ENCODE measurements around the gene PRRT2.
"Not testable (repeated sequence)": the region's sequence is repeated elsewhere in the genome, so short reads cannot be mapped to it uniquely, and the experiment has no call there.

The PRRT2 gene

GRCh38 chr16:29790949-29791844 lies 20.8 kb upstream of the PRRT2 start:
- no peak for DNase-seq (ENCODE audit: low read depth in 2 of 2)

GRCh38 chr16:29791845-29792807 lies 19.9 kb upstream of the PRRT2 start:
- no peak for DNase-seq (ENCODE audit: low read depth in 2 of 2)

- not testable (repeated sequence) for DNase-seq (ENCODE audit: low read depth in 2 of 2)
Observed at GRCh38 chr16:29793153-29793552, 18.8 kb upstream of the PRRT2 start.

- DNase-seq (ENCODE audit: low read depth in 2 of 2), result no peak
Observed at GRCh38 chr16:29794231-29794710, 17.7 kb upstream of the PRRT2 start.

- no peak for DNase-seq (ENCODE audit: low read depth in 2 of 2)
Observed at GRCh38 chr16:29802416-29802935, 9.5 kb upstream of the PRRT2 start.

GRCh38 chr16:29804020-29804419 lies 8.0 kb upstream of the PRRT2 start:
- DNase-seq (ENCODE audit: low read depth in 2 of 2), result no peak

GRCh38 chr16:29804455-29805231 lies 7.3 kb upstream of the PRRT2 start:
- no peak for DNase-seq (ENCODE audit: low read depth in 2 of 2)

GRCh38 chr16:29805232-29806098 lies 6.5 kb upstream of the PRRT2 start:
- peak; percentile 96 to 97 for DNase-seq (ENCODE audit: low read depth in 2 of 2)

GRCh38 chr16:29806099-29806579 lies 5.9 kb upstream of the PRRT2 start, which contains the start of gene MAZ:
MAZ (plus strand) TSS chr16:29806529; CDS start chr16:29806702, 173 bp downstream.
- no peak for DNase-seq (ENCODE audit: low read depth in 2 of 2)

GRCh38 chr16:29806641-29807425 lies 5.2 kb upstream of the PRRT2 start:
- no peak for DNase-seq (ENCODE audit: low read depth in 2 of 2)

- peak; percentile 83 to 85 for DNase-seq (ENCODE audit: low read depth in 2 of 2)
Observed at GRCh38 chr16:29807426-29808218, 4.4 kb upstream of the PRRT2 start.

- no peak for DNase-seq (ENCODE audit: low read depth in 2 of 2)
Observed at GRCh38 chr16:29808219-29808900, 3.6 kb upstream of the PRRT2 start.

- no peak for DNase-seq (ENCODE audit: low read depth in 2 of 2)
Observed at GRCh38 chr16:29809031-29809747, 2.8 kb upstream of the PRRT2 start.

- DNase-seq (ENCODE audit: low read depth in 2 of 2), result no peak
Observed at GRCh38 chr16:29809850-29810698, 1.9 kb upstream of the PRRT2 start.

GRCh38 chr16:29810699-29811169 lies 1.3 kb upstream of the PRRT2 start:
- no peak for DNase-seq (ENCODE audit: low read depth in 2 of 2)

Measured in stimulated activated CD4-positive, alpha-beta T cell treated with anti-CD3 and anti-CD28 coated beads, Interleukin-15, amount 100 ng/mL, for 48 hours (primary cell).